ENCODE measurements around the gene CEP250. TPM values are rescaled to one million over a fixed set of nuclear protein-coding genes. Genes with fewer than 3 reads are reported as not detected.

Gene CEP250
- total and polyA plus RNA-seq, 2 experiments from 2014 or later: 39.1 to 61.5 TPM

DNA sequence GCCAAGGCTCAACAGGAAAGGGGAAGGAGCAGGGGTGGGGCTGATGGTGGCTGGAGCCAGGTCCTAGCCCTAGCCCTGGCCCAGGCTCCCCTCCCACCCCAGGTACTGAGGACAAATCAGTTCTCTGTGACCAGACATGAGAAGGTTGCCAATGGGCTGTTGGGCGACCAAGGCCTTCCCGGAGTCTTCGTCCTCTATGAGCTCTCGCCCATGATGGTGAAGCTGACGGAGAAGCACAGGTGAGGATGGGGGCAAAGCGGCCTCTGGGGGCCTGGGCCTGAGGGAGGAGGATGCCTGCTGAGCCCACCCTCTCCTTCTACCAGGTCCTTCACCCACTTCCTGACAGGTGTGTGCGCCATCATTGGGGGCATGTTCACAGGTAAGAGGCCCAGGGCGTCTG, 101.5 kb downstream of the CEP250 start:
- no peak overlapping the region for H3K27ac ChIP-seq
- H3K4me3 ChIP-seq: no peak overlapping the region
- TF ChIP-seq, protein P1, sequence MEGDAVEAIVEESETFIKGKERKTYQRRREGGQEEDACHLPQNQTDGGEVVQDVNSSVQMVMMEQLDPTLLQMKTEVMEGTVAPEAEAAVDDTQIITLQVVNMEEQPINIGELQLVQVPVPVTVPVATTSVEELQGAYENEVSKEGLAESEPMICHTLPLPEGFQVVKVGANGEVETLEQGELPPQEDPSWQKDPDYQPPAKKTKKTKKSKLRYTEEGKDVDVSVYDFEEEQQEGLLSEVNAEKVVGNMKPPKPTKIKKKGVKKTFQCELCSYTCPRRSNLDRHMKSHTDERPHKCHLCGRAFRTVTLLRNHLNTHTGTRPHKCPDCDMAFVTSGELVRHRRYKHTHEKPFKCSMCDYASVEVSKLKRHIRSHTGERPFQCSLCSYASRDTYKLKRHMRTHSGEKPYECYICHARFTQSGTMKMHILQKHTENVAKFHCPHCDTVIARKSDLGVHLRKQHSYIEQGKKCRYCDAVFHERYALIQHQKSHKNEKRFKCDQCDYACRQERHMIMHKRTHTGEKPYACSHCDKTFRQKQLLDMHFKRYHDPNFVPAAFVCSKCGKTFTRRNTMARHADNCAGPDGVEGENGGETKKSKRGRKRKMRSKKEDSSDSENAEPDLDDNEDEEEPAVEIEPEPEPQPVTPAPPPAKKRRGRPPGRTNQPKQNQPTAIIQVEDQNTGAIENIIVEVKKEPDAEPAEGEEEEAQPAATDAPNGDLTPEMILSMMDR (IDR thresholded peaks at IDR 0.05; ENCODE audit: low read depth, low read length): no peak
- no peaks in the 10 kb centered on the region for H3K9me3 ChIP-seq (ENCODE audit: low read depth)
- no peak for DNase-seq (ENCODE audit: low read depth in 1 of 2, low spot score in 1 of 2)
- peaks cover 34% of the 10 kb centered on the region for H3K36me3 ChIP-seq
- no peaks in the 10 kb centered on the region for H3K4me1 ChIP-seq (ENCODE audit: low read depth)
- H3K27me3 ChIP-seq: no peaks in the 10 kb centered on the region

- DNase-seq (ENCODE audit: low read depth in 1 of 2, low spot score in 1 of 2): no peak
- TF ChIP-seq, protein P1 (IDR thresholded peaks at IDR 0.05; ENCODE audit: low read depth, low read length): no peak
Observed at GRCh38 chr20:35558451-35558850, 103.1 kb downstream of the CEP250 start.

DNA sequence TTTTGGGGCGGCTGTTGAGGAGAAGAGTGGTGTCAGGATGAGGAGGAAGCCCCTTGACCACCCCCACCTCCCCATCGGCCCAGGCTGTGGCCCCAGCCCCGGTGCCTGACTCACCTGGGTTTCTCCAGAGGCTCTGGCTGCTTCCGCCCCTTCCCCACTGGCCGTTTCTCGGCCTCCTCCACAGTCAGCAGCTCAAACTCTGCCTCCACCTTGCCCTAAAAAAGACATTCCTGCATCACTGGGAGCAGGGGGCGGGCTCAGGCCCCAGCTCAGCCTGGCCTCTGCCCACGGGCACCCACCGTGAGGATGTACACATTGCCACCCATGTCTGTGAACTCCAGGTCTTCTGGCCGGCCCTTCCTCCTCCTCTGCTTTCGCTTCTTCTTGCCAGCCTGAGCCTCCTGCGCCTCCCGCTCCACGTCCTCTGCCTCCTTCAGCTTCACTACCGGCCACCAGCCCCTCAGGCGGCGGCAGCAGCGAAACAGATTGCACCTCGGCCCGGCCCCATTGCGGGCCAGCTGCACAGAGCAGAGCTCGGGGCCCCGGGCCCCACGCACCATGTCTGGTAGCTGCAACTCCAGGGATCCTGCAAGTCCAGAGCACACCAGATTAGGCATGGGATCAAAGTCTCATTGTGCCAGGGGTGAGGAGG, 103.8 kb downstream of the CEP250 start:
- H3K4me1 ChIP-seq (ENCODE audit: low read depth): no peaks in the 10 kb centered on the region
- TF ChIP-seq, protein P1 (IDR thresholded peaks at IDR 0.05; ENCODE audit: low read depth, low read length): no peak
- peaks cover 25% of the 10 kb centered on the region for H3K36me3 ChIP-seq
- no peak overlapping the region for H3K4me3 ChIP-seq
- no peak for DNase-seq (ENCODE audit: low read depth in 1 of 2, low spot score in 1 of 2)
- no peaks in the 10 kb centered on the region for H3K9me3 ChIP-seq (ENCODE audit: low read depth)
- H3K27ac ChIP-seq: no peak overlapping the region
- H3K27me3 ChIP-seq: no peaks in the 10 kb centered on the region

More at GRCh38 chr20:35558451-35558850, 103.1 kb downstream of the CEP250 start:
- Histone ChIP-seq H3K27ac (no peak overlapping the region), H3K9me3 (ENCODE audit: low read depth) (no peaks in the 10 kb centered on the region), H3K27me3 (no peaks in the 10 kb centered on the region), H3K4me3 (no peak overlapping the region), H3K4me1 (ENCODE audit: low read depth) (no peaks in the 10 kb centered on the region), H3K36me3 (peaks cover 31% of the 10 kb centered on the region)

GRCh38 chr20:35560105-35560511, 104.7 kb downstream of the CEP250 start:
- Histone ChIP-seq H3K36me3 (peaks cover 17% of the 10 kb centered on the region), H3K4me3 (no peak overlapping the region), H3K27me3 (no peaks in the 10 kb centered on the region), H3K27ac (no peak overlapping the region), H3K4me1 (ENCODE audit: low read depth) (no peaks in the 10 kb centered on the region), H3K9me3 (ENCODE audit: low read depth) (no peaks in the 10 kb centered on the region)
- DNase-seq (ENCODE audit: low read depth in 1 of 2, low spot score in 1 of 2): no peak
- TF ChIP-seq, protein P1 (IDR thresholded peaks at IDR 0.05; ENCODE audit: low read depth, low read length): no peak

GRCh38 chr20:35560541-35560940, 105.1 kb downstream of the CEP250 start:
- no peak for DNase-seq (ENCODE audit: low read depth in 1 of 2, low spot score in 1 of 2)
- TF ChIP-seq, protein P1 (IDR thresholded peaks at IDR 0.05; ENCODE audit: low read depth, low read length): no peak
- Histone ChIP-seq H3K4me1 (ENCODE audit: low read depth) (no peaks in the 10 kb centered on the region), H3K9me3 (ENCODE audit: low read depth) (no peaks in the 10 kb centered on the region), H3K27me3 (no peaks in the 10 kb centered on the region), H3K36me3 (peaks cover 15% of the 10 kb centered on the region), H3K27ac (no peak overlapping the region), H3K4me3 (no peak overlapping the region)

All from cardiac muscle cell (in vitro differentiated cells and primary cell).